CD4-positive, alpha-beta T cell treated with Interferon alpha-2 for 1 hour (primary cell): ENCODE results near the gene USP30.

Source experiments
- DNase-seq, 2 donors: peaks; one replicate each; pipeline ENCODE4 v3.0.0-alpha.2; 2020 to 2022

The USP30 gene

GRCh38 chr12:109130297-109131153 lies 78.1 kb downstream of the USP30 start:
- DNase-seq = no peak

- DNase-seq = no peak
Observed at GRCh38 chr12:109131154-109132050, 79.0 kb downstream of the USP30 start.

DNA sequence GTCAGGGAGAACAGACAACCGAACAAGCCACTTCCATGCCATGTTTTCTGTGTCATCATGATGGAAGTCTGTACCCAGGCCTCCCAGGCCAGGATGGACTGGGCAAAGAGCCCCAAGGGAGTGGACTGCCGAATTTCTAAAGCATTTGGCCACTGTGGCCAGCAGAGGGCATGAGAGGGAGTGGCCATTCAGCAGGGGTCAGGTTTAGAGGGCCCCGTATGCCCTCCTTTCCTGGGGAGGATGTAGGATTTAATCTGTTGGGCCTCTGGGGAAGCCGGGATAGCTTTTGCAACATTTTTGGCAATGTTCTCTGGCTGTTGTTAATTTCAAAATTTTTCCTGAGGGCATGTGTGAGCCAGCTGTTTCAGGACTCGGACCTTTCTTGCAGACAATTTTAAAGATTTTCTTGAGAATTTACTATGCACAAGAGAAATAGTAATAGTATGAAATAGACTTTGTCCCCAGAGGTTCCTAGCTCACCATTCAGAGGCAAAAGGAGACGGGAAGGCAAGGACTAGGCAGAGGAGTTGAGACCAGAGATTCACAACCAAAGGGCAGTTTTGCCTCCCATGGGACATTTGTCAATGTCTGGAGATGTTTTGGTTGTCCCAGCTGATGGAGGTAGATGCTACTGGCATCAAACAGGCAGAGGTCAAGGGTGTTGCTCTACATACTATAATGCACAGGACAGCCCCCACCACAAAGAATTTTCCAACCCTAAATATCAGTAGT lies 82.0 kb downstream of the USP30 start:
- DNase-seq = no peak

DNA sequence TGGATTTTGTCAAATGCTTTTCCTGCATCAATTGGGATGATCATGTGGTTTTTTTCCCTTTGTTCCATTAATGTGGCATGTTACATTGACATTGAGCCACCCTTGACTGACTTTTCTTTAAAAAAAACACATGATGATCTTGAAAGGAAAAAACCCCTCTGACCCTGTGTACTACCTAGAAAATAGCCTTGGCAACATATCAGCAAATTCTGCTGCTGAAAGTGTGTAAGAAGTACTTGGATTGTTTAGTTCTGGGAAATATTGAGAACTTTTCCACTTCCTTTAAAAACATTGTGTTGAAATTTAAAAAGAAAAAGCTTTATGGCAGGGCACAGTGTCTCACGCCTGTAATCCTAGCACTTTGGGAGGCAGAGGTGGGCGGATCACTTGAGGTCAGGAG lies 84.7 kb downstream of the USP30 start:
- DNase-seq = no peak
